HepG2 (cell line): ENCODE data around the gene SKA2.

Experiments
- ZNF282 ChIP-seq: fragments of 450-650 bp; IDR thresholded peaks from 2 replicates; pipeline ENCODE4 v1.6.1; 2018; ENCODE audit not compliant: partially characterized antibody
- ZNF616 ChIP-seq: sonication (generic); formaldehyde crosslinking; IDR thresholded peaks from 2 replicates; pipeline ENCODE4 v1.5.0; 2020; ENCODE audit warnings: low read depth, mild to moderate bottlenecking, missing genetic modification reagents
- TF ChIP-seq, protein P1 (sequence below): sonication (generic); formaldehyde crosslinking; IDR thresholded peaks from 2 replicates; pipeline ENCODE4 v1.4.0; 2020; ENCODE audit warnings: missing genetic modification reagents, borderline replicate concordance

GRCh38 chr17:59167571-59168001 is 12.6 kb upstream of the SKA2 start:
- TF ChIP-seq ZNF616 (CRISPR knock-in tag) (no peak), ZNF282 (no peak)
- TF ChIP-seq, protein P1, sequence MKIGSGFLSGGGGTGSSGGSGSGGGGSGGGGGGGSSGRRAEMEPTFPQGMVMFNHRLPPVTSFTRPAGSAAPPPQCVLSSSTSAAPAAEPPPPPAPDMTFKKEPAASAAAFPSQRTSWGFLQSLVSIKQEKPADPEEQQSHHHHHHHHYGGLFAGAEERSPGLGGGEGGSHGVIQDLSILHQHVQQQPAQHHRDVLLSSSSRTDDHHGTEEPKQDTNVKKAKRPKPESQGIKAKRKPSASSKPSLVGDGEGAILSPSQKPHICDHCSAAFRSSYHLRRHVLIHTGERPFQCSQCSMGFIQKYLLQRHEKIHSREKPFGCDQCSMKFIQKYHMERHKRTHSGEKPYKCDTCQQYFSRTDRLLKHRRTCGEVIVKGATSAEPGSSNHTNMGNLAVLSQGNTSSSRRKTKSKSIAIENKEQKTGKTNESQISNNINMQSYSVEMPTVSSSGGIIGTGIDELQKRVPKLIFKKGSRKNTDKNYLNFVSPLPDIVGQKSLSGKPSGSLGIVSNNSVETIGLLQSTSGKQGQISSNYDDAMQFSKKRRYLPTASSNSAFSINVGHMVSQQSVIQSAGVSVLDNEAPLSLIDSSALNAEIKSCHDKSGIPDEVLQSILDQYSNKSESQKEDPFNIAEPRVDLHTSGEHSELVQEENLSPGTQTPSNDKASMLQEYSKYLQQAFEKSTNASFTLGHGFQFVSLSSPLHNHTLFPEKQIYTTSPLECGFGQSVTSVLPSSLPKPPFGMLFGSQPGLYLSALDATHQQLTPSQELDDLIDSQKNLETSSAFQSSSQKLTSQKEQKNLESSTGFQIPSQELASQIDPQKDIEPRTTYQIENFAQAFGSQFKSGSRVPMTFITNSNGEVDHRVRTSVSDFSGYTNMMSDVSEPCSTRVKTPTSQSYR (CRISPR knock-in tag) = no peak
